ENCODE data around the gene PGLYRP4. TPM values are rescaled to one million over a fixed set of nuclear protein-coding genes. Genes with fewer than 3 reads are reported as not detected.

Gene PGLYRP4
- total and polyA plus RNA-seq, 9 donors: not detected

GRCh38 chr1:153386500-153386901 lies 37.9 kb upstream of the PGLYRP4 start:
- no peaks in the 10 kb centered on the region for H3K36me3 ChIP-seq
- no peak for TF ChIP-seq EP300 (IDR thresholded peaks at IDR 0.05)
- TF ChIP-seq CTCF (IDR thresholded peaks at IDR 0.05): no peak
- TF ChIP-seq POLR2A (IDR thresholded peaks at IDR 0.05): no peak
- H3K4me3 ChIP-seq: no peak overlapping the region
- no peaks in the 10 kb centered on the region for H3K27me3 ChIP-seq
- no peak overlapping the region for H3K27ac ChIP-seq
- no peak for DNase-seq
- H3K9me3 ChIP-seq: no peaks in the 10 kb centered on the region
- WGBS, 3 donors: 78 to 80% (median 80%) methylated on average over 5 of the region's 5 CpGs
- no peaks in the 10 kb centered on the region for H3K4me1 ChIP-seq (ENCODE audit: insufficient read depth)
- intact Hi-C loops (cut with DNase I): no loop called here

GRCh38 chr1:153384958-153385580 lies 36.4 kb upstream of the PGLYRP4 start:
- no peaks in the 10 kb centered on the region for H3K4me1 ChIP-seq (ENCODE audit: insufficient read depth)
- no peaks in the 10 kb centered on the region for H3K36me3 ChIP-seq
- no peak overlapping the region for H3K4me3 ChIP-seq
- WGBS, 3 donors: 66 to 79% (median 74%) methylated on average over 4 of the region's 4 CpGs
- H3K27ac ChIP-seq: no peak overlapping the region
- DNase-seq: no peak
- no peaks in the 10 kb centered on the region for H3K9me3 ChIP-seq
- H3K27me3 ChIP-seq: no peaks in the 10 kb centered on the region
- intact Hi-C loops (cut with DNase I): no loop called here
- TF ChIP-seq POLR2A (IDR thresholded peaks at IDR 0.05) (no peak), CTCF (IDR thresholded peaks at IDR 0.05) (no peak), EP300 (IDR thresholded peaks at IDR 0.05) (no peak)

GRCh38 chr1:153380711-153381110 lies 32.1 kb upstream of the PGLYRP4 start:
- H3K36me3 ChIP-seq: no peaks in the 10 kb centered on the region
- TF ChIP-seq POLR2A (IDR thresholded peaks at IDR 0.05): no peak
- TF ChIP-seq CTCF (IDR thresholded peaks at IDR 0.05): no peak
- TF ChIP-seq EP300 (IDR thresholded peaks at IDR 0.05): no peak
- WGBS, 3 donors: 92 to 94% (median 92%) methylated on average over 23 of the region's 23 CpGs
- no peak for DNase-seq
- intact Hi-C loops (cut with DNase I): no loop called here
- H3K27me3 ChIP-seq: no peaks in the 10 kb centered on the region
- no peaks in the 10 kb centered on the region for H3K4me1 ChIP-seq (ENCODE audit: insufficient read depth)
- no peak overlapping the region for H3K27ac ChIP-seq
- no peak overlapping the region for H3K4me3 ChIP-seq
- H3K9me3 ChIP-seq: no peaks in the 10 kb centered on the region

GRCh38 chr1:153379591-153379990 lies 30.9 kb upstream of the PGLYRP4 start:
- no peak for TF ChIP-seq POLR2A (IDR thresholded peaks at IDR 0.05)
- no peak for TF ChIP-seq CTCF (IDR thresholded peaks at IDR 0.05)
- no peak for TF ChIP-seq EP300 (IDR thresholded peaks at IDR 0.05)
- no peaks in the 10 kb centered on the region for H3K27me3 ChIP-seq
- DNase-seq: no peak
- no peak overlapping the region for H3K4me3 ChIP-seq
- no peaks in the 10 kb centered on the region for H3K9me3 ChIP-seq
- no peaks in the 10 kb centered on the region for H3K36me3 ChIP-seq
- H3K4me1 ChIP-seq (ENCODE audit: insufficient read depth): no peaks in the 10 kb centered on the region
- H3K27ac ChIP-seq: no peak overlapping the region
- 82 to 84% (median 83%) methylated on average over 10 of the region's 10 CpGs for WGBS, 3 donors
- intact Hi-C loops (cut with DNase I): no loop called here

Data from ovary (tissue), 9 donors.